Upper lobe of left lung (tissue), 6 donors: Measurements from ENCODE around the gene SRCAP. TPM values are rescaled to one million over a fixed set of nuclear protein-coding genes. Genes with fewer than 3 reads are reported as not detected.
A peak's percentile ranks its signal among the peaks of the same experiment; 100 is the strongest.

ENCODE experiments used
- ATAC-seq, 2 donors: fragments of 200-7000 bp; cut with Tn5 transposase; one replicate each; pipeline ENCODE4 v1.9.1; 2022; ENCODE audit warnings: mild to moderate bottlenecking in 2 of 2, moderate library complexity in 2 of 2; ENCODE audit not compliant: low FRiP score in 2 of 2
- DNase-seq, 2 donors: peaks; one replicate each; pipeline ENCODE4 v3.0.0-alpha.2; 2019 to 2020
- H3K27ac ChIP-seq, 4 donors: fragments of 200-600 bp; sonication (generic); one replicate each; pipeline ENCODE4 v1.5.1; 2016 to 2019
- H3K27me3 ChIP-seq, 4 donors: fragments of 200-600 bp; sonication (generic); one replicate each; pipeline ENCODE4 v1.5.1; 2017 to 2019
- H3K36me3 ChIP-seq, 4 donors: fragments of 200-600 bp; sonication (generic); one replicate each; pipeline ENCODE4 v1.5.1; 2016 to 2019
- H3K4me1 ChIP-seq, 4 donors: fragments of 200-600 bp; sonication (generic); one replicate each; pipeline ENCODE4 v1.5.1; 2018 to 2019
- H3K4me3 ChIP-seq, 4 donors: fragments of 200-600 bp; sonication (generic); one replicate each; pipeline ENCODE4 v1.5.1; 2017 to 2019; ENCODE audit warnings: mild to moderate bottlenecking in 2 of 4, moderate library complexity in 1 of 4
- H3K9me3 ChIP-seq, 4 donors: fragments of 200-600 bp; sonication (generic); one replicate each; pipeline ENCODE4 v1.5.1; 2018 to 2019
- EP300 ChIP-seq, 4 donors: sonication (generic); formaldehyde crosslinking; IDR thresholded peaks; one replicate each; pipeline ENCODE4 v1.5.1; 2017; ENCODE audit warnings: antibody characterized with exemption in 4 of 4, control low read depth in 2 of 4
- POLR2A ChIP-seq, 4 donors: fragments of 450-650 bp; IDR thresholded peaks; one replicate each; pipeline ENCODE4 v1.5.1; 2016 to 2017; ENCODE audit warnings: antibody characterized with exemption in 4 of 4, mild to moderate bottlenecking in 2 of 4
- POLR2AphosphoS5 ChIP-seq, 2 donors: sonication (generic); formaldehyde crosslinking; IDR thresholded peaks; one replicate each; pipeline ENCODE4 v1.5.1; 2017; ENCODE audit warnings: antibody characterized with exemption in 2 of 2
- WGBS, 2 donors: methylation state at CpG; one replicate each; pipeline ENCODE4 v1.1.5; 2017 to 2018; 5-methylcytosine and 5-hydroxymethylcytosine counted together
- total RNA-seq, 6 donors: library from RNA; depleted of rRNA in 4 of 6; stranded (reverse); fragments of >200 nt in 4 of 6; gene quantifications; one replicate each; pipeline versions ENCODE4 v1.1.0 to v1.2.1, GENCODE V29; 2016 to 2021
- TF ChIP-seq, protein P1 (sequence below), 6 experiments: fragments of 450-650 bp in 4 of 6; fragments of 200-600 bp in 2 of 6; sonication (generic) in 2 of 6; IDR thresholded peaks; one replicate each; pipeline ENCODE4 v1.5.1; 2016 to 2019; ENCODE audit warnings: antibody characterized with exemption in 6 of 6
- donor health status: DM: no; HTN: no; CAD: no; lungs with moderate emphysema.
- donor health status: DM: no; HTN: yes; CAD: no; lungs with severe emphysema.

SRCAP gene
- total RNA-seq, 6 donors from 2014 or later: 38.3 to 102 (median 66.0) TPM

DNA sequence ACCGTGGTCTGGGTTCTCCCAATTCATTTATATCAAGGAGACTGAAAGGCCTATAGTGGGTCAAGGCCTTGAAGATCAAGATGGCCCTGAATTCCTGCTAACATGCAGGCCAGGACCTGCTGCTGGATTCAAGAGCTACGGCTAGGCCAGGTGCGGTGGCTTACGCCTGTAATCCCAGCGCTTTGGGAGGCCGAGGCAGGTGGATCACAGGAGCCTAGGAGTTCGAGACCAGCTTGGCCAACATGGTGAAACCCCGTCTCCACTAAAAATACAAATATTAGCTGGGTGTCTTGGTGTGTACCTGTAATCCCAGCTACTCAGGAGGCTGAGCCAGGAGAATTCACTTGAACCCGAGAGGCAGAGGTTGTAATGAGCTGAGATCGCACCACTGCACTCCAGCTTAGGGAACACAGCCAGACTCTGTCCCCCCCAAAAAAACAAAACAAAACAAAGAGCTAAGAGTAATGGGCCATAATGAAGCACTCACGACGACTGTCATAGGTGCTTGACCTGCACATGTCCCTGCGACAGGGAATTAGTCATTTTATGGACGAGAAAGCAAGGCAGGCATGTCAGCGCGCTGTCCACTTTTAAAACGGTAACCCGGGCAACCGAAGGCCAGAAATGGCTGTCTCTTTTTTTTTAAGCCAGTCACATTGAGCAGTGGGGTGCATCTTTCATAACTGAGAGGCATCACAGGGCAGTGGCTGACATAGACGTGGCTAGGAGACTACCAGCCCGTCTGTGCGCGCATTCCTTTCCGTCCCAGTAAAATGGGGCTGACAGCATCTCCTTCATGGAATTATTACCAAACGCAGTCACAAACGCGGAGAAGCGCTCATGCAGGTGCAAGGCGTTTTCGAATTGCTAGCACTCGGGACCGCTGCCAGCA, 41.8 kb upstream of the SRCAP start:
- peak overlapping the region; percentile 73 to 99 (median 91) for H3K27ac ChIP-seq
- no peak for TF ChIP-seq POLR2AphosphoS5 (IDR thresholded peaks at IDR 0.05)
- TF ChIP-seq EP300 (IDR thresholded peaks at IDR 0.05): no peak
- TF ChIP-seq POLR2A (IDR thresholded peaks at IDR 0.05): no peak
- WGBS, 2 donors: 23 to 37% methylated on average over 21 to 32 of the region's 32 CpGs
- H3K4me1 ChIP-seq: peaks cover 34 to 43% (median 35%) of the 10 kb centered on the region in 4 donors
- peak overlapping the region in 3 of 4 donors; percentile 49 to 97 (median 93) for H3K4me3 ChIP-seq
- ATAC-seq (peak in 1 of 2 donors; percentile 0), DNase-seq (peak in 1 of 2 donors; percentile 35)
- H3K36me3 ChIP-seq: peaks cover 31 to 59% (median 47%) of the 10 kb centered on the region in 4 donors
- H3K9me3 ChIP-seq: no peaks in the 10 kb centered on the region
- no peaks in the 10 kb centered on the region for H3K27me3 ChIP-seq

DNA sequence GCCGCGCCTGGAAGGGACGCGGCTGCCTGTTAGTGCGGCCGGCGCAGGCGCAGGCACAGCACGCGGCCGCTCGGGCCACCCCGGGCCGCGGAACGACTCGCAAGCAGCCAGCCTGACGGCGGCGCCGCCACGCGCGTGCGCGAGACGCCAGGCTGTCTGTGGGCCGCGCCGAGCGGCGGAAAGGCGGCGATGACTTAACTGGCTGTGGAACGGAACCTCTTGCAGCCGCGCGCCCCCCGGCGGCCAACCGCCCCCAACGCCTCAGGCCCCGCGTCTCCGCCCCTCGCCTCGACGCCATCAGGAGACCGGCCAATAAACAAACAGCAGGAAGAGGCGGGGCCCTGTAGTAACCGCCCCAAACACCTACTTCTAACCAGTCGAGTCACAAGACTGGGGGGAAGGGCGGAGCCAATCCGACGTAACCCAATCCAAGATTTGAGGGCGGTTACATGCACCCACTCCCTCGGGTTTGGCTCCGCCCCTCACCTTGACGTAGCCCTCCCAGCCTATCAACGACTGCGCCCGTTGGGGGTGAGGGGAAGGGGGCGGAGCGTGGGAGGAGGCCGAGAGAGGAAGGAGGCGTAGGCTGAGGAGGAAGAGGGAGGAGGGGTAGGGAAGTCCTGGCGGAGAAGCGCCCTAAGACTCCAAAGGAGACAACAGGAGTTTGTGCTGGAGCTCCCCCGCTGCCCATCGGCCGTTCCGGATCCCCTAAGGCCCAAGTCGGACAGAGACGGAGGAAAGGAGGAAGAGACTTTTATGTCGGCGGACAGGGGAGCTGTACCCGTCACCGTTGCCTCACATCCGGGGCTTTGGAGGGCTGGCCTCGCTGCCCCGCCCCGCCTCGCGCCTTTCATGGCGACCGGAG, 40.9 kb upstream of the SRCAP start, which contains the start of gene FBRS:
Gene FBRS (plus strand): TSS at position 566 of the 865 bp plus-strand sequence. CDS start 1,088 bp downstream, outside the sequence.
- H3K9me3 ChIP-seq: no peaks in the 10 kb centered on the region
- peak; percentile 100 for DNase-seq
- WGBS, 2 donors: 0% methylated on average over 9 to 85 of the region's 86 CpGs
- H3K4me1 ChIP-seq: peaks cover 30 to 46% (median 35%) of the 10 kb centered on the region in 4 donors
- ATAC-seq: peak; percentile 93 to 97
- H3K27ac ChIP-seq: peak within 1 kb of the TSS; percentile 97 to 100 (median 98)
- H3K36me3 ChIP-seq: peaks cover 33 to 59% (median 50%) of the 10 kb centered on the region in 4 donors
- H3K4me3 ChIP-seq: peak within 1 kb of the TSS; percentile 38 to 98 (median 95)
- TF ChIP-seq, protein P1, sequence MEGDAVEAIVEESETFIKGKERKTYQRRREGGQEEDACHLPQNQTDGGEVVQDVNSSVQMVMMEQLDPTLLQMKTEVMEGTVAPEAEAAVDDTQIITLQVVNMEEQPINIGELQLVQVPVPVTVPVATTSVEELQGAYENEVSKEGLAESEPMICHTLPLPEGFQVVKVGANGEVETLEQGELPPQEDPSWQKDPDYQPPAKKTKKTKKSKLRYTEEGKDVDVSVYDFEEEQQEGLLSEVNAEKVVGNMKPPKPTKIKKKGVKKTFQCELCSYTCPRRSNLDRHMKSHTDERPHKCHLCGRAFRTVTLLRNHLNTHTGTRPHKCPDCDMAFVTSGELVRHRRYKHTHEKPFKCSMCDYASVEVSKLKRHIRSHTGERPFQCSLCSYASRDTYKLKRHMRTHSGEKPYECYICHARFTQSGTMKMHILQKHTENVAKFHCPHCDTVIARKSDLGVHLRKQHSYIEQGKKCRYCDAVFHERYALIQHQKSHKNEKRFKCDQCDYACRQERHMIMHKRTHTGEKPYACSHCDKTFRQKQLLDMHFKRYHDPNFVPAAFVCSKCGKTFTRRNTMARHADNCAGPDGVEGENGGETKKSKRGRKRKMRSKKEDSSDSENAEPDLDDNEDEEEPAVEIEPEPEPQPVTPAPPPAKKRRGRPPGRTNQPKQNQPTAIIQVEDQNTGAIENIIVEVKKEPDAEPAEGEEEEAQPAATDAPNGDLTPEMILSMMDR (IDR thresholded peaks at IDR 0.05): peak; percentile 77 to 98 (median 95)
- TF ChIP-seq POLR2A (IDR thresholded peaks at IDR 0.05) (peak; percentile 72 to 93 (median 84)), EP300 (IDR thresholded peaks at IDR 0.05) (peak in 1 of 4 donors; percentile 62), POLR2AphosphoS5 (IDR thresholded peaks at IDR 0.05) (peak; percentile 82 to 97)
- no peaks in the 10 kb centered on the region for H3K27me3 ChIP-seq

DNA sequence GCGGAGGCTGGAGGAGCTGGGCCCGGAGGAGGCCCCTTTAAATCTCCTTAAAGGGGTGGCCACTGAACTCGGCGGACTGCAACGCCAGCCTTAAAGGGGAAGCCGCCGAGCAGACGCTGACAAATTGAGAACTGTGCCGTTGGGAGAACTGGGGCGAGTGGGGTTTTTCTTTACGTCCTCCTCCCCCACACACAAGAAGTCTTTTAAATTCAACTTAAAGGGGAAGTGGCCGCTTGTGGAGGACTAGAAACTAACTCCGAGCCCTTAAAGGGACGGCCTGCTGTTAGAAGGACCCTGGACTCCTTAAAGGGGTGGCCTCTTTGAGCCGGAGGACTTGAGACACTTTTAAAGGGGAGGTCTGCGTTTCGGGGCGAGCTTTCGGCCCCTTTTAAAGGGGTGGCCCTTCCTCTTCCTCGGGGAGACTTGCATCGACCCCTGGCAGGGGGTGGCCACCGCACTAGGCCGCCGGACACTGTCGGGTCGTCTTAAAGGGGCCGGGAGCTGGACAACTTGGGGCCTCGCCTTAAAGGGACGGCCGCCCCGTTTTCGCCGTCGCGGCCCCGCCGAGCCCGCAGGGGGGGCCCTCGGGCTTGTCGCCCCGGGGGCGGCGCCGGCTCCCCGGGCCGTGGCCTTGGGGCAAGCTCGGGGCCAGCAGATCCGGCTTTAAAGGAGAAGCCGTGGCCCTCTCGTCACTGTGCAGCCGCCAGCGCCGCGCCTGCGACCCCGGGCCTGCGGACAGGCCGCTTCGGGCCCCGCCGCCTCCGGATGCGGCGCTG, 40.1 kb upstream of the SRCAP start:
- Histone ChIP-seq H3K9me3 (no peaks in the 10 kb centered on the region), H3K36me3 (peaks cover 28 to 59% (median 52%) of the 10 kb centered on the region in 4 donors), H3K4me3 (peak overlapping the region; percentile 38 to 98 (median 95)), H3K27ac (peak overlapping the region; percentile 97 to 100 (median 98)), H3K4me1 (peaks cover 33 to 53% (median 35%) of the 10 kb centered on the region in 4 donors), H3K27me3 (no peaks in the 10 kb centered on the region)
- DNase-seq (peak; percentile 94 to 96), ATAC-seq (peak; percentile 48 to 95)
- TF ChIP-seq POLR2A (IDR thresholded peaks at IDR 0.05) (peak in 1 of 4 donors; percentile 49), EP300 (IDR thresholded peaks at IDR 0.05) (no peak), POLR2AphosphoS5 (IDR thresholded peaks at IDR 0.05) (peak in 1 of 2 donors; percentile 55)
- TF ChIP-seq, protein P1 (IDR thresholded peaks at IDR 0.05): peak in 3 of 6 experiments; percentile 7 to 41 (median 33)
- WGBS, 2 donors: 0% methylated on average over 11 to 26 of the region's 64 CpGs

DNA sequence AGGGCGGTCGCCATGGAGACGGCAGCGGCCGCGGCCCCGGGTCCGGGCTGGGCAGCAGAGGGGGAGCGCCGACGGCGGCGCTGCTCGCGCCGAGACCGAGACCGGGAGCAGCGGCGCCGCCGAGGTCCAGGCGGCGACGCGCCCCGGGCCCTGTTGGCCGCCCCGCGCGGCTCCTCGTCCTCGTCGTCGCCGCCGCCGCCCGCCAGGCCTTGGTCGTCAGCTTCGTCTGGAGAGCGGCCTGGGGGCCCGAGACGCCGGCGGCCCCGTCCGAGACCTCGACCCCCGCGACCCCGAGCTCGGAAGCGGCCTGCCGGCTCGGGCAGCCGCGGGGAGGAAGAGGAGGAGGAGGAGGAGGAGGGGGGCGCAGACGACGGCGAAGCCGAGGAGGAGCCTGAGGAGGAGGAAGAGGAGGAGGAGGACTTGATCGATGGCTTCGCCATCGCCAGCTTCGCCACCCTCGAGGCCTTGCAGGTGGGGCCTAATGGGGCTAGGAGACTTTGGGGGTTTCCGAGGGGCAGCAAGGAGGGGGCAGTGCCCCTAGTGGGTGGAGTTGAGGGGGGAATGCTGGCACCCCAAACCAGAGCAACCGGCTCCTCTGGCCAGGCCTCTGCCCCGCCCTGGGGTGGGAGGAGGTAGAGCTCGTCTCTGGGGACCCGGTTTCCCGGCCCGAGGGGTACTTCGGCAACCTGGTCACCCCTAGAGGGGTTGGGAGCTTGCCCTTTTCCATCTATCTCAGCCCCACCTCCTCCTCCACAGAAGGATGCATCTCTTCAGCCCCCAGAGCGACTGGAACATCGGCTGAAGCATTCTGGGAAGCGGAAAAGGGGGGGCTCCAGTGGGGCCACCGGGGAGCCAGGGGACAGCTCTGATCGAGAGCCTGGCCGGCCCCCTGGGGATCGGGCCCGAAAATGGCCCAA, 39.2 kb upstream of the SRCAP start:
- H3K9me3 ChIP-seq: no peaks in the 10 kb centered on the region
- peak overlapping the region; percentile 97 to 100 (median 98) for H3K27ac ChIP-seq
- no peaks in the 10 kb centered on the region for H3K27me3 ChIP-seq
- peaks cover 33 to 59% (median 35%) of the 10 kb centered on the region in 4 donors for H3K4me1 ChIP-seq
- peaks cover 30 to 59% (median 52%) of the 10 kb centered on the region in 4 donors for H3K36me3 ChIP-seq
- WGBS, 2 donors: 0 to 1% methylated on average over 31 to 36 of the region's 84 CpGs
- ATAC-seq (no peak), DNase-seq (peak in 1 of 2 donors; percentile 31)
- peak overlapping the region; percentile 54 to 98 (median 95) for H3K4me3 ChIP-seq
- no peak for TF ChIP-seq EP300 (IDR thresholded peaks at IDR 0.05)
- peak in 1 of 4 donors; percentile 4 for TF ChIP-seq POLR2A (IDR thresholded peaks at IDR 0.05)
- TF ChIP-seq, protein P1 (IDR thresholded peaks at IDR 0.05): no peak
